ENCODE data around the gene ZNF106.
A peak's percentile ranks its signal among the peaks of the same experiment; 100 is the strongest.

The ZNF106 gene

DNA sequence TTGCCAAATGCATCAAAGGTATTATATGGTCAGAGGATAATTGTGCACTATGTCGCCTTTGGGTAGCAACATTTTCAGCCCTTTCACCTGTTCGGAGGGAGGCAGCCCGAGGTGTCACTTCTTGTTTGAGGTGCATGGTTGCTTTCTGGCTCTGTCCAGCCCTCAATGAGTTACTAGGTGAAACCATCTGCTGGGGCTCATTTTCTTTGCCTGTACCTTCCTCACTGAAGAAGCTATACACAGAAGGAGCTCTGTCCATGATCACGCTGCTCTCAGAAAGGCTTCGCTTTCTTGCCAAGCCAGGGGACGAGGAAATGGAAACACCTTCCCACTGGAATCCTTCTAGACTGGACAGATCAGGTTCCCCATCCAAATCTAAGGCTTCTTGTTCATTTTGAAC is 42.7 kb downstream of the ZNF106 start:
- H3K4me3 ChIP-seq (ENCODE audit: low read depth, low read length): no peak overlapping the region
- TF ChIP-seq, protein P1, sequence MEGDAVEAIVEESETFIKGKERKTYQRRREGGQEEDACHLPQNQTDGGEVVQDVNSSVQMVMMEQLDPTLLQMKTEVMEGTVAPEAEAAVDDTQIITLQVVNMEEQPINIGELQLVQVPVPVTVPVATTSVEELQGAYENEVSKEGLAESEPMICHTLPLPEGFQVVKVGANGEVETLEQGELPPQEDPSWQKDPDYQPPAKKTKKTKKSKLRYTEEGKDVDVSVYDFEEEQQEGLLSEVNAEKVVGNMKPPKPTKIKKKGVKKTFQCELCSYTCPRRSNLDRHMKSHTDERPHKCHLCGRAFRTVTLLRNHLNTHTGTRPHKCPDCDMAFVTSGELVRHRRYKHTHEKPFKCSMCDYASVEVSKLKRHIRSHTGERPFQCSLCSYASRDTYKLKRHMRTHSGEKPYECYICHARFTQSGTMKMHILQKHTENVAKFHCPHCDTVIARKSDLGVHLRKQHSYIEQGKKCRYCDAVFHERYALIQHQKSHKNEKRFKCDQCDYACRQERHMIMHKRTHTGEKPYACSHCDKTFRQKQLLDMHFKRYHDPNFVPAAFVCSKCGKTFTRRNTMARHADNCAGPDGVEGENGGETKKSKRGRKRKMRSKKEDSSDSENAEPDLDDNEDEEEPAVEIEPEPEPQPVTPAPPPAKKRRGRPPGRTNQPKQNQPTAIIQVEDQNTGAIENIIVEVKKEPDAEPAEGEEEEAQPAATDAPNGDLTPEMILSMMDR (conservative IDR thresholded peaks at IDR 0.05; ENCODE audit: low read depth, low read length): no peak
- DNase-seq (ENCODE audit: low read depth): no peak

DNA sequence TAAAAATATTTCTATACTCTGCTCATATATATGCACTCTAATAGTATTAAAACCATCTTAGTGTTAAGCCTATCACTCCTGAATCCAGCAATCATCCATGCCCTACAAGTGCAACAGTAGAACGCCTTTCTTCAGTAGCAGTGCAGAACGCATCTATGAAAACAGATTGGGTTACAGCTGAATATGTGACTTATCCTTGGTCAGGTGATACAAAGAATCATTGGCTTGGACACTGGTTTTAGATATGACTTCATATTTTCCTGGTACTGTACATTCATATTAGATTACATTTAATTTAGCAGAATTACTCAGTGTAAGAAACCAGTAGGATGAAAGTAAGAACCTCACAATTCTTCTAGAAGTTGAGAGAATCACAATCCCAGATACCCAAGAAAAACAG is 43.3 kb downstream of the ZNF106 start:
- peak; percentile 19 for DNase-seq (ENCODE audit: low read depth)
- TF ChIP-seq, protein P1 (conservative IDR thresholded peaks at IDR 0.05; ENCODE audit: low read depth, low read length): no peak
- H3K4me3 ChIP-seq (ENCODE audit: low read depth, low read length): no peak overlapping the region

DNA sequence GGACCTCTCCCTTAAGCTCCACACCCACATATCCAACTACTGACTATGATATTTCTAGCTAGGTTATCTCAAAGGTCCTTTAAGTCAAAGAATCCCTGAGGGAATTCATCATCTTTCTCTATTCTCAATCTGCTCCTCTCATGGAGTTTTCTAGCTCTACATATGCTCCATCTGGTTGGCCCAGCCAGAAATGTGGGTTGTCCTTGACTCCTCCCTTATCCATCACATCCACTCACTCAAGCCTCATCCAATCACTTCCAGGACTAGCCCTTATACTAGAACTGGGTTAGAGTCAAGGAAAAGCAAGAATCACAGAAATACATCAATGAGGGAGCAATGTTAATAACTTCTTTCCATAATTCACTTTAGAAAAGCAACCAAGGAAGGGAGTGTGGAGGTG is 45.4 kb downstream of the ZNF106 start:
- H3K4me3 ChIP-seq (ENCODE audit: low read depth, low read length): no peak overlapping the region
- DNase-seq (ENCODE audit: low read depth): no peak
- TF ChIP-seq, protein P1 (conservative IDR thresholded peaks at IDR 0.05; ENCODE audit: low read depth, low read length): no peak

- TF ChIP-seq, protein P1 (conservative IDR thresholded peaks at IDR 0.05; ENCODE audit: low read depth, low read length): peak; percentile 3
- no peak overlapping the region for H3K4me3 ChIP-seq (ENCODE audit: low read depth, low read length)
- peak; percentile 18 for DNase-seq (ENCODE audit: low read depth)
Measured at GRCh38 chr15:42444415-42445063, 46.4 kb downstream of the ZNF106 start.

- TF ChIP-seq, protein P1 (conservative IDR thresholded peaks at IDR 0.05; ENCODE audit: low read depth, low read length): no peak
- DNase-seq (ENCODE audit: low read depth): peak; percentile 72
- no peak overlapping the region for H3K4me3 ChIP-seq (ENCODE audit: low read depth, low read length)
Measured at GRCh38 chr15:42427429-42428223, 63.3 kb downstream of the ZNF106 start.

GRCh38 chr15:42421376-42421775 is 69.6 kb downstream of the ZNF106 start:
- no peak for DNase-seq (ENCODE audit: low read depth)
- no peak overlapping the region for H3K4me3 ChIP-seq (ENCODE audit: low read depth, low read length)
- TF ChIP-seq, protein P1 (conservative IDR thresholded peaks at IDR 0.05; ENCODE audit: low read depth, low read length): no peak
